NCI-H1694 (cell line): ENCODE data around the gene WDR35.
"Not testable (repeated sequence)": the region's sequence is repeated elsewhere in the genome, so short reads cannot be mapped to it uniquely, and the experiment has no call there.

ENCODE experiments used
- DNase-seq: peaks from one replicate; lab custom pipeline; 2025; lab: John Stamatoyannopoulos, UW

WDR35 gene

GRCh38 chr2:19893520-19894133 is 96.3 kb downstream of the WDR35 start:
- no peak for DNase-seq

- not testable (repeated sequence) for DNase-seq
Measured at GRCh38 chr2:19891971-19892370, 97.9 kb downstream of the WDR35 start.

DNA sequence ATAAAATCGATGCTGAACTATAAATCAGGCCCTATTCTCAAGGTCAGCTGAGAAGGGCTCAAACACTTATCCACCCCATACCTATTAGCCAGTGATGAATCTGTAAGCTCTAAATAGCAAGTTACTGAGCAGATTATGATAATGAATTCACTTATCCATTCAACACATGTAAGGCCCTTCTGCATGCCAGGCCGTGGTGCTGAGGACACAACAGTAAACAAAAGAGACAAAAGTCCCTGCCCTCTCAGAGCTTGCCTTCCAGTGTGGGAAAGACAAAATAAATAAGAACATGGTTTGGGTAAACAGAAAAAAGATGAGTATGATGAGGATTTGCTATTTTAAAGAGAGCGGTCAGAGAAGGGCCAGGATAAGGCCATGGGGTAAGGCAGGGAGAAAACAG is 99.8 kb downstream of the WDR35 start:
- DNase-seq: no peak

DNA sequence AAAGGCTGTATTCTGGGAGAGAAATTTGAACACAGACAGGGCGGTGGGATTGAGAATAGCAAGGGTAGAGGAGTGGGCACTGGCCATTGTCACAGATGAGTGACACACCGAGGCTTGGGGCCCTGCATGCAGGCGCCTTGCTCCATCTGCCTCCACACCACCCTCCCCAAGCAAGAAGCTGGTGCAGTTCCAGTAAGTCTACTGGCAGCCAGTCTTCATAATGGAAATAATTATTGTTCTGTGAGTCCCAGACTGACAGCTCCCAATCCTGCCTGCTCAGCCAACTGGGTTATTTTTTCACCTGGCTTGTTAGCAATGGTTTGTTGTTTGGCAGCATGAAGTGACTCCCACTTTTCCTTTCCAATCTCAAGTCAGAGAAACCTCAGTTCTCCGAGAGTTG is 101.1 kb downstream of the WDR35 start:
- DNase-seq: no peak

GRCh38 chr2:19887510-19887909 is 102.4 kb downstream of the WDR35 start:
- no peak for DNase-seq

- DNase-seq: no peak
Measured at GRCh38 chr2:19886261-19886660, 103.6 kb downstream of the WDR35 start.

GRCh38 chr2:19885791-19886190 is 104.1 kb downstream of the WDR35 start:
- DNase-seq: no peak

GRCh38 chr2:19883971-19884720 is 105.8 kb downstream of the WDR35 start:
- no peak for DNase-seq

DNA sequence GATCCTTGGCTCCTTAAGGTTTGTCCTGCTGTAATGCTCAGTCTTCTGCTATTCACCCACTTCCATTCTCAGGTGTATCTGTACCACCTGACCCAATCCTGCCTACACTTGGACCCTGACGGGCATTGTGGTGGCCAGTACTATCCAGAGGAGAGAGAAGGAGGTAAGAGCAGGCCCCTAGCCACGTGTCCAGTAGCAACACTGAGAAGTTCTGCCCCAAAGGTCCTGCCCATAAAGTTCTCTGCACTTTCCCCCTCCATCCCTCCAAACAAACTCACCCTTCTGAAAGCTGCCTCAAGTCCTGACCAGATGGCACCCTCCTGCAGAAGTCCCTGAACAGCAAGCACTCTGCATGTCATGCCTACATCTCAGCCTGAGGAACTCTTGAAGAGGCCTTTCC is 106.4 kb downstream of the WDR35 start:
- DNase-seq: no peak

DNA sequence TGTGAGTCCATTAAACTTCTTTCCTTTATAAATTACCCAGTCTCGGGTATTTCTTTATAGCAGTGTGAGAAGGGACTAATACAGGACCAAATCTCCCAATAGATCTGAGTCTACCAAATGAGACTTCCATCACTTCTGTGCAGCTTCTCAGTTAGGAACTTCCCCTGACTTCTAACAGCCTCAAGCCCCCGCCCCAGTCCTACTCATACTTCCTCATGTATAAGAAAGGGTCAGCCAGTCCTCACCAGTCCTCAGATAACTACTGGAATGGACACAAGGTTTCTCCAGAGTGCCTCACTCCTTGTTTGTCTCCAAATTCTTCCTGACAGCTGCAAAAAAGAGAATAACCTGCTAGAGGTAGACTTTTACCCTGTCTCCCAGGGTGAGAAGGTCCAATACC is 107.6 kb downstream of the WDR35 start:
- no peak for DNase-seq

DNA sequence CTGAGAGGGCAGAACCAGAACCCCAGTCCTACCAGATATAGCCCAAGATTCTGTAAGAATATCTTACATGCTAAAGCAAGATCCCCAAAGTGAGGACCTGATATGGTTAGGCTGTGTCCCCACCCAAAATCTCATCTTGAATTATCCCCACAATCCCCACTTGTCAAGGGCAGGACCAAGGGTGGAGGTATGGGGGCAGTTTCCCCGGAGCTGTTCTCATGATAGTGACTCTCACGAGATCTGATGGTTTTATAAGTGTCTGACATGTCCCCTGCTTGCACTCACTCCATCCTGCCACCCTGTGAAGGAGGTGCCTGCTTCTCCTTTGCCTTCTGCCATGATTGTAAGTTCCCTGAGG is 108.0 kb downstream of the WDR35 start:
- no peak for DNase-seq

- no peak for DNase-seq
Measured at GRCh38 chr2:19881221-19881907, 108.5 kb downstream of the WDR35 start.

- DNase-seq: not testable (repeated sequence)
Measured at GRCh38 chr2:19880191-19880590, 109.7 kb downstream of the WDR35 start.

DNA sequence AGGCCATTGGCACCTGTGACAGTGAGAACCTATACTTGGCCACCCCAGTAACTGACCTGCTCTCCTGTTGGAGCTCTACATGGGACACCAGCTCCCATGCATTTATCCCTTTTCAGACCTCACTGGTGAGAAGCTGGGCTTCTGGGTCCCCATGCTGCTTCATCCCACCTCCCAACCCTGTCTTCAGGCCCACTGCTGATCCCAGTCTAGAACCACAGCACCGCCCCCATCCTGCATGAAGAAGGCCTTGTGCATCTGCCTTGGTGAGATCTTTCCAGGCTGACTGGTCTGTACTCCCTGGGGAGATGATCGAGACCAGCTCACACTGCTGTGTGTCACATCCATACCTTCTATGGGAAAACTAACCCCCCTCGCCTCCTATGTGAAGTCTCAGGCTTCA is 110.8 kb downstream of the WDR35 start:
- DNase-seq: no peak

GRCh38 chr2:19878268-19879046 is 111.4 kb downstream of the WDR35 start:
- no peak for DNase-seq

GRCh38 chr2:19876751-19877150 is 113.2 kb downstream of the WDR35 start:
- no peak for DNase-seq

DNA sequence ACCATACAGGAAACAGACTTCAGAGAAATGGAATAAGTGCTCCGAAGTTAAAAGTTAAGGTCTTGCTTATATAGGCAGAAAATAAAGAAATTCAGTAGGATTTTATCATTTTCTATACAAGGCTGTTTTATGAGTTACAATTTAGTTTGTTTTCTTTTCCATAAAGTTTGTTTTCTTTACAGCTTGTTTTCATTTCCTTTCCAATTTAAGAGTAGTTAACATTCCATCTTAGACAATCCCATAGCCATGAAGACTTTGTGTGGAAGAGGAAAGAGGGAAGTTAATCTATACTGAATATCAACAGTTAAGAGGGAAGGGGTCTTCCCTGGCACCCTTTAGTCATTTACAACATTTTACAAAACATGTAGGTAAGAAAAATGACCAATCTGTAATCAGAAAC is 114.6 kb downstream of the WDR35 start:
- no peak for DNase-seq

GRCh38 chr2:19874726-19875125 is 115.2 kb downstream of the WDR35 start:
- DNase-seq: no peak

DNA sequence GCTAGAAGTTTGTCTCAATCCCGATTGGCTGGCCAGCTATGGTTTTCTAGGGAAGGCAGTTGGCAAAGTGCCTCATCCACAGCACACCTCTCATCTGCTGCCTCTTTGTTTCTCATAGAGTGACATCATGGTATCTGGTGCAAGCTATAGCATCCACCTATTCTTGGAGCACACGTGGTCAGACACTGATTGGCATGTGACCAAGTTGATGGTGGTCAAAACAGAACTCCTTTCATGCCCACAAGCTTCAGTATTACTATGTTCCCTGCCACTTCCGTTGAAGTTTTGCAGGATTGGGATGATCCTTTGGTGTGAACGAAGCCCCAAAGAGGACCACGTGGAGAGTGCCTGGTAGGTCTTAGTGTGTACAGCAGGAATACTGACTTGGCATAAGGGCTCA is 116.9 kb downstream of the WDR35 start:
- DNase-seq: no peak

DNA sequence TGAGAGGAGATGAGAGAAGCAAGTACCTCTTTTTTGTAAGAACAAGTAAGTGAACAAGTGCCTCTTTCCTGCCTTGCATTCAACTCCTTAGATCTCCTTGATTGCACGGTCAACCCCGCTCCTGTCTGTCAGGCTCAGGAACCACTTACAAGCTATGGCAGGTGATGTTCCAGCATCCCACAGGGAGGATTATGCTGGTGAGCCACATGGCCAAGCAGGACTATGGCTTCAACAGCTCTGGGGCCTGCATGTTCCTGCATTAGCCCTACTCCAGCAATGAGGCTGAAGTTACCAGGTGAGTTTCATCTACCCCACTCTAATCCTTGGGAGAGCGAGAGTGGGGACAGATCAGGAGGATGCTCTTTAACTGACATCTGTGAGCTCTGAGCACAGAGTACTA is 117.6 kb downstream of the WDR35 start:
- DNase-seq: no peak

DNA sequence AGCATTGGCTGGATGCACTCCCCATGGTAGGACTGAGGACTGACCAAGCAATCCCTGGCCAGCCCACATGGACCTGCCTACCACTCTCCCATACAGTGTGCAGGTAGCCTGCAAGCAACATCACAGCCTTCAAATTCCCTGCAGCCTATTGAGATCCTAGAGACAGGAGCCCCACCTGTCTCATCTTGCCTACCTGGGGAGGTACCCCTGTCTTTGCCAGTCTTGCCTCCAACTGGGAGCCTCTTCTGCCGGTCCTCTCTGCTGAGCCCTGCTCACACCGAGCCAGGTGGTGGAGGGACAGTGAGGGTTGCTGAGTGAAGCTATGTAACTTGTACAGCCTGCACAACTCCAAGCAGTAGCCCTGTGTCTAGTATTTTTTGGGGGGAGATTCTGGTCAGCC is 118.1 kb downstream of the WDR35 start:
- no peak for DNase-seq

DNA sequence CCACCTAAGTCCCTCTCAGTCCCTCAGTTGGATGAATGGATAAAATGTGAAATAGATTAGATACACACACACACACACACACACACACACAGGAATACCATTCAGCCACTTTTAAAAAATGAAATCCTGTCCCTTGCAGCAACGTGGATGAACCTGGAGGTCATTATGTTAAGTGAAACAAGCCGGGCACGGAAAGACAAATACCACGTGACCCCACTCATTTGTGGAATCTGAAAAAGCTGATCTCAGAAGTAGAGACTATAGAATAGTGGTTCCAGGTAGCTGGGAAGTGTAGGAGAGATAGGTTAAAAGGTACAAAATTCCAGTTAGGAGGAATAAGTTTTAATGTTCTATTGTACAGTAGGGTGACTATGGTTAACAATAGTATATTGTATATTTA is 119.1 kb downstream of the WDR35 start:
- DNase-seq: no peak
